ENCODE measurements around the gene PDIA3. TPM values are rescaled to one million over a fixed set of nuclear protein-coding genes. Genes with fewer than 3 reads are reported as not detected.

PDIA3 gene
- total RNA-seq, 1 experiment from 2014 or later = 217 TPM

Other genes with a start within 250 kb of the PDIA3 start
- 45.0 and 53.1 TPM in 2 replicates for gene MAP1A, start 228.8 kb upstream of the PDIA3 start, total RNA-seq (2014; rRNA removed; shearing (Covaris generic))
- gene PPIP5K1, start 156.2 kb upstream of the PDIA3 start, total RNA-seq (2014; rRNA removed; shearing (Covaris generic)) = 5.5 and 11.8 TPM in 2 replicates
- not detected in 2 replicates for gene CKMT1B, start 152.4 kb upstream of the PDIA3 start, total RNA-seq (2014; rRNA removed; shearing (Covaris generic))
- gene STRC, start 127.6 kb upstream of the PDIA3 start, total RNA-seq (2014; rRNA removed; shearing (Covaris generic)) = not detected in 2 replicates
- gene CATSPER2, start 97.6 kb upstream of the PDIA3 start, total RNA-seq (2014; rRNA removed; shearing (Covaris generic)) = 0.47 and 0.60 TPM in 2 replicates
- not detected in 2 replicates for gene CKMT1A, start 52.6 kb upstream of the PDIA3 start, total RNA-seq (2014; rRNA removed; shearing (Covaris generic))
- 3.6 and 6.1 TPM in 2 replicates for gene ELL3, start 30.5 kb downstream of the PDIA3 start, total RNA-seq (2014; rRNA removed; shearing (Covaris generic))
- 361 and 697 TPM in 2 replicates for gene SERF2, start 45.9 kb downstream of the PDIA3 start, total RNA-seq (2014; rRNA removed; shearing (Covaris generic))
- gene SERINC4, start 53.8 kb downstream of the PDIA3 start, total RNA-seq (2014; rRNA removed; shearing (Covaris generic)) = not detected in 2 replicates
- 11.4 and 24.3 TPM in 2 replicates for gene HYPK, start 54.2 kb downstream of the PDIA3 start, total RNA-seq (2014; rRNA removed; shearing (Covaris generic))
- 34.3 and 34.5 TPM in 2 replicates for gene MFAP1, start 78.3 kb downstream of the PDIA3 start, total RNA-seq (2014; rRNA removed; shearing (Covaris generic))
- 36.0 and 51.1 TPM in 2 replicates for gene WDR76, start 80.6 kb downstream of the PDIA3 start, total RNA-seq (2014; rRNA removed; shearing (Covaris generic))